A673 (cell line): ENCODE results near the gene ZFP36.

Source experiments
- EZH2 ChIP-seq: fragments of 200-600 bp; sonication (generic); IDR thresholded peaks from 2 replicates; pipeline ENCODE4 v1.6.1; 2017; ENCODE audit warnings: borderline replicate concordance, low read depth, mild to moderate bottlenecking, mixed read lengths, antibody characterized with exemption, low read length; ENCODE audit not compliant: poor library complexity, severe bottlenecking
- TF ChIP-seq, protein P1 (sequence below): fragments of 300-800, 200-600 bp; sonication (generic); conservative IDR thresholded peaks from 2 replicates; pipeline ENCODE4 v1.5.1; 2017; ENCODE audit warnings: low read depth, mild to moderate bottlenecking, antibody characterized with exemption, low read length, moderate library complexity, mixed read lengths

GRCh38 chr19:39427707-39428106 is 21.1 kb downstream of the ZFP36 start:
- TF ChIP-seq, protein P1, sequence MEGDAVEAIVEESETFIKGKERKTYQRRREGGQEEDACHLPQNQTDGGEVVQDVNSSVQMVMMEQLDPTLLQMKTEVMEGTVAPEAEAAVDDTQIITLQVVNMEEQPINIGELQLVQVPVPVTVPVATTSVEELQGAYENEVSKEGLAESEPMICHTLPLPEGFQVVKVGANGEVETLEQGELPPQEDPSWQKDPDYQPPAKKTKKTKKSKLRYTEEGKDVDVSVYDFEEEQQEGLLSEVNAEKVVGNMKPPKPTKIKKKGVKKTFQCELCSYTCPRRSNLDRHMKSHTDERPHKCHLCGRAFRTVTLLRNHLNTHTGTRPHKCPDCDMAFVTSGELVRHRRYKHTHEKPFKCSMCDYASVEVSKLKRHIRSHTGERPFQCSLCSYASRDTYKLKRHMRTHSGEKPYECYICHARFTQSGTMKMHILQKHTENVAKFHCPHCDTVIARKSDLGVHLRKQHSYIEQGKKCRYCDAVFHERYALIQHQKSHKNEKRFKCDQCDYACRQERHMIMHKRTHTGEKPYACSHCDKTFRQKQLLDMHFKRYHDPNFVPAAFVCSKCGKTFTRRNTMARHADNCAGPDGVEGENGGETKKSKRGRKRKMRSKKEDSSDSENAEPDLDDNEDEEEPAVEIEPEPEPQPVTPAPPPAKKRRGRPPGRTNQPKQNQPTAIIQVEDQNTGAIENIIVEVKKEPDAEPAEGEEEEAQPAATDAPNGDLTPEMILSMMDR: no peak
- TF ChIP-seq EZH2: no peak
